ENCODE measurements around the gene APOBEC3C.
"Not testable (repeated sequence)": the region's sequence is repeated elsewhere in the genome, so short reads cannot be mapped to it uniquely, and the experiment has no call there.

APOBEC3C gene

DNA sequence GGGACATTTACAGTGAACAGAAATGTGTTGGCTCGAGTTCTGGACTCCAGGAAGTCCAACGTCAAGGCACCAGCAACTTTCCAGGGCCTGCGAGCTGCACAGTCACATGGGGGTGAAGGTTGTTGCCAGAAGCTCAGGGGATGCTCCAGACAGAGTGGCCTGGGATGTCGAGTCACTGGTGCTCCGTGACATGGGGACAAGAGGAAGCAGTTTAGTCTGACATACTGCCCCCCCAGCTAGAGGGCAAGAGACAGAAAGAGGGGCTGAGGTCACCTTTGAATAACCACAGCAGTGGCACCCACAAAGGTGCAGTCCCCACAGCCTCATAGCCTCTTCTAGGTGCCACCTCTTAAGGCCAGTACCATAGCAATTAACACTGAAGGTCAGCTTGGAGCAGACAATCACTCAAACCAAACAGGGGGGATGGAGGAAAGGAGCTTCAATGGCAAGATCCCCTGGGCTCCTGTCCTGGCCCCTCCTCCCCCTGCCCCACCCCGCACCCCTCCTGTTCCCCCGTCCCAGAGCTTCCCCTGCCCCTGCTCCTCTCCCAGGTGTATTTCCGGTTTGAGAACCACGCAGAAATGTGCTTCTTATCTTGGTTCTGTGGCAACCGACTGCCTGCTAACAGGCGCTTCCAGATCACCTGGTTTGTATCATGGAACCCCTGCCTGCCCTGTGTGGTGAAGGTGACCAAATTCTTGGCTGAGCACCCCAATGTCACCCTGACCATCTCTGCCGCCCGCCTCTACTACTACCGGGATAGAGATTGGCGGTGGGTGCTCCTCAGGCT, 10.7 kb downstream of the APOBEC3C start:
- peak in 3 of 5 experiments; percentile 13 to 53 (median 40) for DNase-seq

DNA sequence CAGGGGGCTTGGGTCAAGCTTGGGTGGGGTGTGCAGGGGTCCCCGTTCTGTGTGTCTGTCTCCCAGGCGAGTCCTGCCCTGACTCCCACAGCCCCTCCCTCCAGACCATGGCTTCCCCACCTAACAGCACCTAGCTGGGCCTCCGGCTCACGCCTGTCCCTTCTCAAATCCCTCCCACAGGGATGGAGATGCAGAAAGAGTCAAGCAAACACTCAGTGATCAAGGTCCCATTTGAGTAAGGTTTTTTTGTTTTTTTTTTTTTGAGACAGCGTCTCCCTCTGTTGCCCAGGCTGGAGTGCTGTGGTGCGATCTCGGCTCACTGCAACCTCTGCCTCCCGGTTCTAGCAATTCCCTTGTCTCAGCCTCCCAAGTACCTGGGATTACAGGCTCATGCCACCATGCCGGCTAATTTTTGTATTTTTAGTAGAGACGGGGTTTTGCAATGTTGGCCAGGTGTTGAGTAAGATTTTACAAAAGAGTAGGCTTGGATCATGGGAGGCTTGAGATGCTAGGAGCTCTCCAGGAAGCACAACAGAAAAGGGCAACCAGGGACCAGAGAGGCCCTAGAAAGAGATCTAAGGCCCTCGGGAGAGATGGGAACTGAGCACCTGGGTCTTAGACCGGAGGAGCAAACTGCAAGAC, 12.6 kb downstream of the APOBEC3C start:
- DNase-seq, result no peak

DNA sequence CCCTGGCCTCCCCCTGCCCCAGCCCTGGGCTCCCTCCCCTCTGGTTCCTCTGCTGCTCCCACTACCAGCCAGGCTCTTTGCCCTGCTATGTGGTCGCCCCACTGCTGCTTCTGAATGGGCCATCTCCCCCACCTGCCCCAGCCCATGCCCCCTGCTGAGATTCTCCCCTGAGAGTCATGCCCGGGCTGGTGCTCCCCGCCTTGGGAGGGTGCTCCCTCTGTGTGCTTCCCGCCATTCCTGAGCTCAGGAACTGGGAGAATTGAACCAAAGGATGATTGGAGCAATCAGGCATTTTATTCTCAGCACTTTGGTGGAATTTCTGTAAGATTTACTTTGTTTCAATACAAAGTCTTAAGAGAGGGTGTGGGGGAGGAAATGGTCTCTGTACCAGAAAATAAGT, 13.7 kb downstream of the APOBEC3C start:
- no peak for DNase-seq

DNA sequence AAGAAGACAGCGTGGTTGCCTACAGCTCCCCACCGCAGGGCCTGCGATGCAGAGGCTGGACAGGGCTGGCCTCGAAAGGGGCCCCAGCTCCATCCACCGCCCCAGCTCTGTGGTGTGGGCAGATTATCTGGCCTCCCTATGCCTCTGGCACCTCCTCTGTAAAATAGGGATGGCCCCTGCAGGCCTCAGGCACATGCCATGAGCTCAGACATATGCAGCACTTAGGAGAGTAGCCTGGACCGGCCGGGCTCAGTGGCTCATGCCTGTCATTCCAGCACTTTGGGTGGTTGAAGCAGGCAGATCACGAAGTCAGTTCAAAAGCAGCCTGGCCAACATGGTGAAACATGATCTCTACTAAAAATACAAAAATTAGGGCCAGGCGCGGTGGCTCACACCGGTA, 14.2 kb downstream of the APOBEC3C start:
- DNase-seq, result no peak

DNA sequence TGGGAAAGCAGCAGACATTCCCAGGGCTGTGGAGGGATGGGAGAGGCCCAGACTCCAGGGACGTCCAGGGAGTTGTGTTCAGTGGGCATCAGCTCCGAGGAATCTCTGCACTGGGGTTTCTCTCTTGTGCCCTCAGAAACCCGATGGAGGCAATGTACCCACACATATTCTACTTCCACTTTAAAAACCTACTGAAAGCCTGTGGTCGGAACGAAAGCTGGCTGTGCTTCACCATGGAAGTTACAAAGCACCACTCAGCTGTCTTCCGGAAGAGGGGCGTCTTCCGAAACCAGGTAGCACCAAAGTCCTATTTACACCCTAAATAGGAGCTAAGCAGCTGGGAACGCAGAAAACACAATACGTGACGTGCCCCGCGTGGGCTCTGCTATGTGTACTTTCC, 15.2 kb downstream of the APOBEC3C start:
- DNase-seq, result no peak

DNA sequence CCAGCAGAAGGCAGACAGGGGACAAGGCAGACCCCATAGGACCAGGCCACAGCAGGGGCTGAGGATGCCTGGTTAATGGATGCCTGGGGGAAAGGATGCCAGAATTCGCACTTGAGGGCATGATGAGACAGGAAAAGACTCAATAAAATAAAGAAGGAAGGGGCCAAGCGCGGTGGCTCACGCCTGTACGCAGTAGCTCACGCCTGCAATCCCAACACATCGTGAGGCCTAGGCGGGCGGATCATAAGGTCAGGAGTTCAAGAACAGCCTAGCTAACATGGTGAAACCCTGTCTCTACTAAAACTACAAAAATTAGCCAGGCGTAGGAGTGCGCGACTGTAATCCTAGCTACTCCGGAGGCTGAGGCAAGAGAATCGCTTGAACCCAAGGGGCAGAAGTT, 16.6 kb downstream of the APOBEC3C start:
- no peak for DNase-seq

DNA sequence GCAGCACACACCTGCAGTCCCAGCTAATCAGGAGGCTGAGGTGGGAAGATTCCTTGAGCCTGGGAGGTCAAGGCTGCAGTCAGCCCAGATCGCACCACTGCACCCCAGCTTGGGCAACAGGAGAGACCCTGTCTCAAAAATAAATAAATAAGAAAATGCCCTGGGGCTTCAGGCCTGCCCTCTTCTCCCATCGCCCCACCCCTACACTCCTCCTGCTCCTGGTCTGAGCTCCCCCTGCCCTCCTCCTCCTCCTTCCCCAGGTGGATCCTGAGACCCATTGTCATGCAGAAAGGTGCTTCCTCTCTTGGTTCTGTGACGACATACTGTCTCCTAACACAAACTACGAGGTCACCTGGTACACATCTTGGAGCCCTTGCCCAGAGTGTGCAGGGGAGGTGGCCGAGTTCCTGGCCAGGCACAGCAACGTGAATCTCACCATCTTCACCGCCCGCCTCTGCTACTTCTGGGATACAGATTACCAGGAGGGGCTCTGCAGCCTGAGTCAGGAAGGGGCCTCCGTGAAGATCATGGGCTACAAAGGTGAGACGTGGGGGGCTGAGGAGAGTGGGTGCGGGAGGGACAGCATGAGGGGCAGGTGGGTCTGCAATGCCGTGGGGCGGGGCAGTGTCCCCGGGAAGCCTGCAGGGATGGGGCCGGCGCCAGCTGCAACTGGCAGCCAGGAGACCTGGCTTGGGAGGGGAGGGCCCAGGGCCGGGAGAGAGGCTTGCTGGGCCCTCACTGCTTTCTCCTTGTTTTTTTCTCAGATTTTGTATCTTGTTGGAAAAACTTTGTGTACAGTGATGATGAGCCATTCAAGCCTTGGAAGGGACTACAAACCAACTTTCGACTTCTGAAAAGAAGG, 17.6 kb downstream of the APOBEC3C start:
- not testable (repeated sequence) for DNase-seq

DNA sequence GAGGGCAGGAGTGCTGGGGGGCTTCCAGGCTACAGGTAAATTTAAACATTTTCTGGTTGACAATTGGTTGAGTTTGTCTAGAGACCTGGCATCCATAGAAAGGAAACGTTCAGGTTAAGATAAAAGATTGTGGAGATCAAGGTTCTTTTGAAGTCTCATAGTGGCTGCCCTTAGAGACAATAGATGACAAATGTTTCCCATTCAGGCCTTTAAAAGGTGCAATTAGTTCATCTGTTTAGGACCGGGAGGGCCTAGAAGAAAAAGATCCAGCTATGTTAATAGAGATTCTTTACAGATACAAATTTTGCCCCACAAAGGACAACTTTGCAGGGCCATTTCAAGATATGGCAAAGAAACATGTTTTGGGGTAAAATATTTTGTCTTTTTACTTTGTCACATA, 23.0 kb downstream of the APOBEC3C start:
- not testable (repeated sequence) for DNase-seq

DNA sequence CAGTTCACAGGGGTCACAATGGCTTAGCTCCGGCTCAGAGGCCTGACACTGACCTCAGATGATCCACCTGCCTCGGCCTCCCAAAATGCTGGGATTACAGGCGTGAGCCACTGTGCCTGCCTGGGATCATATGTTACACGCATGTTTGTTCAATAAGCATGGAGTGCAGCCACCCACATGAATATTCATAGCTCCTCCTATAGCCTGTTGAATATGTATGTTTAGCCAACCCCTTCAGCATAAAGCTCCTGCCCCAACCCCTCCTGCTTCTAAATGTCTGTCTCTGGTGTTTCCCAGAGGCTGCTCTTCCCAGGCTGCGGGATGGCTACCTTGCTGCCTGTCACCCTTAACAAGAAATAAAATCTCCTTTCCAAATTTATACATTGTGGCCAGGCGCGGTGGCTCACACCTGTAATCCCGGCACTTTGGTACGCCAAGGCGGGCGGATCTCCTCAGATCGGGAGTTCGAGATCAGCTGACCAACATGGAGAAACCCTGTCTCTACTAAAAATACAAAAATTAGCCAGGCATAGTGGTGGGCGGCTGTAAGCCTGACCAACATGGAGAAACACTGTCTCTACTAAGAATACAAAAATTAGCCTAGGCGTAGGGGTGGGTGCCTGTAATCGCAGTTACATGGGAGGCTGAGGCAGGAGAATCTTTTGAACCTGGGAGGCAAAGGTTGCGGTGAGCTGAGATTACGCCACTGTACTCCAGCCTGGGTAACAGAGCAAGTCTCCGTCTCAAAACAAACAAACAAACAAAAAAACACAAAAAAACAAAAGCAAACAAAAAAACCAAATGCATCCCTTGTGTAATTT, 25.5 kb downstream of the APOBEC3C start:
- DNase-seq, result no peak

DNA sequence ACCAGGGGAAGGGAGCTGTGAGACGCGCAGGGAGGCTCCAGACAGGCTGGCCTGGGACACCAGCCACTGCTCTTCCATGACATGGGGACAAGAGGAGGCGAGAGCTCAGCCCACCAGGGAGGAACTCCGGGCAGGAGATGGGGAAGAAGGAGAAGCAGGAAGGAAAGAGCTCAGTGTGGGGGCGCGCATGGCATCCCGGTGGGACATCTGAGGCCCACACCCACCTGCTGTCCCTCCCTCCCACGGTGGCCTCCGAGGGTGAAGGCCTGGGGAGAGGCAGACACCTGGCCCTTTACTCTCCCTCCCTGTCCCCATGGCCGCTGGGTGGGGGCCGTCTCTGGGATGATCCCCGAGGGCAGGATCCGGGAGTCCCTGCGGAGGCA, 26.1 kb downstream of the APOBEC3C start:
- not testable (repeated sequence) for DNase-seq

DNA sequence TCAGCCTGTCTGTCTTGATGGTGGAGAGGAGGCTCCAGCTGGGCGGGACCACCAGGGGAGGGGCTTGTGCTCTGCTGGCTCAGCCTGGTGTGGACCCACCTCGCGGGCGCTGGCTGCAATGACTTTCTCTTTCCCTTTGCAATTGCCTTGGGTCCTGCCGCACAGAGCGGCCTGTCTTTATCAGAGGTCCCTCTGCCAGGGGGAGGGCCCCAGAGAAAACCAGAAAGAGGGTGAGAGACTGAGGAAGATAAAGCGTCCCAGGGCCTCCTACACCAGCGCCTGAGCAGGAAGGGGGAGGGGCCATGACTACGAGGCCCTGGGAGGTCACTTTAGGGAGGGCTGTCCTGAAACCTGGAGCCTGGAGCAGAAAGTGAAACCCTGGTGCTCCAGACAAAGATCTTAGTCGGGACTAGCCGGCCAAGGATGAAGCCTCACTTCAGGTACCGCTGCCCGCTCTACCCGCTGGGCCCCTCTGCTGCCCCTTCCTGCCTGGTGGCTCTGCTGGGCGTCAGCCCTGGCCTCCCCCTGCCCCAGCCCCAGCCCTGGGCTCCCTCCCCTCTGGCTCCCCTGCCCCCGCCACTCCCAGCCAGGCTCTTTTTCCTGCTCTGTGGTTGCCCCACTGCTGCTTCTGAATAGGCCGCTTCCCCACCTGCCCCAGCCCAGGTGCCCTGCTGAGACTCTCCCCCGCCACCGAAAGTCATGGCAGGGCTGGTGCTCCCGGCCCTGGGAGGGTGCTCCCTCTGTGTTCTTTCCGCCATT, 26.7 kb downstream of the APOBEC3C start, which contains the start of gene APOBEC3F:
APOBEC3F (plus strand) TSS at position 327 of the 759 bp plus-strand sequence; CDS start at position 424, 97 bp downstream.
- DNase-seq, result peak in 4 of 5 experiments; percentile 38 to 78 (median 54)

DNA sequence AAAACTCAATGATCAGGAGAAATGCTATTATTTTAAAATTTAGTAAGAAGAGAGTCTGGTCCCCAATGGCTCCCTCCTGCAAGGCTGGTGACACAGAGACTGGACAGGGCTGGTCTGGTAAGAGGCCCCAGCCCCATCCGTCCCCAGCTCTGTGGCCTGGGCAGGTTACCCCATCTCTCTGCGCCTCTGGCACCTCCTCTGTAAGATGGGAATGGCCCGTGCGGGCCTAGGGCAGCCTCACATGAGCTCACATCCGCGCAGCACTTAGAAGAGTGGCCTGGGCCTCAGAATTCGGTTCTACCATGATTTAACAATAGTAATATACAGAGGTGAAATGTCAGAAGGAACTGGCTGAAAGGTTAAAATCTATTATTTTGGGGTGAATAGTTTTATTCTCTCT, 27.9 kb downstream of the APOBEC3C start:
- DNase-seq, result no peak

DNA sequence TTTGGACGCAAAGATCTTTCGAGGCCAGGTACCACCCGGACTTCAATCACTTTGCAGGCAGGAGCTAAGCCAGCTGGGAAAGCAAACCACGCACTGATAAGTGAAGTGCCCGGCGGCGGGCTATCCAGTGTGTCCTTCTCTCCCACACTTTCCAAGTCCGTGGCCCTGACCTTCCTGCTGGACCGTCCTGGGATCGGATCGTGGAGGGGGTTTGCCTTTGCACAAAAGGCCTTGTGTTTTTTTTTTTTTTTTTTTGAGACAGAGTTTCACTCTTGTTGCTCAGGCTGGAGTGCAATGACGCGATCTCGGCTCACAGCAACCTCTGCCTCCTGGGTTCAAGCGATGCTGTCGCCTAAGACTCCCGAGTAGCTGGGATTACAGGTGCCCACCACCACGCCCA, 29.0 kb downstream of the APOBEC3C start:
- not testable (repeated sequence) for DNase-seq

DNA sequence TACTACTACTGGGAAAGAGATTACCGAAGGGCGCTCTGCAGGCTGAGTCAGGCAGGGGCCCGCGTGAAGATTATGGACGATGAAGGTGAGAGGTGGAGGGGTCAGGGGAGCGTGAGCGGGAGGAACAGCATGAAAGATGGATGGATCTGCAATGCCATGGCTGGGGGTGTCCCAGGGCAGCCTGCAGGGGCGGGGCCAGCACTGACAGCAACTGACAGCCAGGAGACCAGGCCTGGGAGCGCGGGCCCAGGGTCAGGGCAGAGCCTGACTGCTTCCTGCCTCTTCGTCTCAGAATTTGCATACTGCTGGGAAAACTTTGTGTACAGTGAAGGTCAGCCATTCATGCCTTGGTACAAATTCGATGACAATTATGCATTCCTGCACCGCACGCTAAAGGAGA, 31.1 kb downstream of the APOBEC3C start:
- DNase-seq, result not testable (repeated sequence)

DNA sequence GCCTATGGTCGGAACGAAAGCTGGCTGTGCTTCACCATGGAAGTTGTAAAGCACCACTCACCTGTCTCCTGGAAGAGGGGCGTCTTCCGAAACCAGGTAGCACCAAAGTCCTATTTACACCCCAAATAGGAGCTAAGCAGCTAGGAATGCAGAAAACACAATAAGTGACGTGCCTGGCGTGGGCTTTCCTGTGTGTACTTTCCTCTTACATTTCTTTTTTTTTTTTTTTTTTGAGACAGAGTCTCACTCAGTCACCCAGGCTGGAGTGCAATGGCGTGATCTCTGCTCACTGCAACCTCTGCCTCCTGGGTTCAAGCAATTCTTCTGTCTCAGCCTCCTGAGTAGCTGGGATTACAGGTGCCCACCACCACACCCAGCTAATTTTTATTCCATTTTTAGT, 35.4 kb downstream of the APOBEC3C start:
- not testable (repeated sequence) for DNase-seq

DNA sequence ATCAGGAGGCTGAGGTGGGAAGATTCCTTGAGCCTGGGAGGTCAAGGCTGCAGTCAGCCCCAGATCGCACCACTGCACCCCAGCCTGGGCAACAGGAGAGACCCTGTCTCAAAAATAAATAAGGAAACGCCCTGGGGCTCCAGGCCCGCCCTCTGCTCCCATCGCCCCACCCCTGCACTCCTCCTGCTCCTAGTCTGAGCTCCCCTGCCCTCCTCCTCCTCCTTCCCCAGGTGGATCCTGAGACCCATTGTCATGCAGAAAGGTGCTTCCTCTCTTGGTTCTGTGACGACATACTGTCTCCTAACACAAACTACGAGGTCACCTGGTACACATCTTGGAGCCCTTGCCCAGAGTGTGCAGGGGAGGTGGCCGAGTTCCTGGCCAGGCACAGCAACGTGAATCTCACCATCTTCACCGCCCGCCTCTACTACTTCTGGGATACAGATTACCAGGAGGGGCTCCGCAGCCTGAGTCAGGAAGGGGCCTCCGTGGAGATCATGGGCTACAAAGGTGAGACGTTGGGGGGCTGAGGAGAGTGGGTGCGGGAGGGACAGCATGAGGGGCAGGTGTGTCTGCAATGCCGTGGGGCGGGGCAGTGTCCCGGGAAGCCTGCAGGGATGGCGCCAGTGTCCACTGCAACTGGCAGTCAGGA, 37.9 kb downstream of the APOBEC3C start:
- DNase-seq, result not testable (repeated sequence)

DNA sequence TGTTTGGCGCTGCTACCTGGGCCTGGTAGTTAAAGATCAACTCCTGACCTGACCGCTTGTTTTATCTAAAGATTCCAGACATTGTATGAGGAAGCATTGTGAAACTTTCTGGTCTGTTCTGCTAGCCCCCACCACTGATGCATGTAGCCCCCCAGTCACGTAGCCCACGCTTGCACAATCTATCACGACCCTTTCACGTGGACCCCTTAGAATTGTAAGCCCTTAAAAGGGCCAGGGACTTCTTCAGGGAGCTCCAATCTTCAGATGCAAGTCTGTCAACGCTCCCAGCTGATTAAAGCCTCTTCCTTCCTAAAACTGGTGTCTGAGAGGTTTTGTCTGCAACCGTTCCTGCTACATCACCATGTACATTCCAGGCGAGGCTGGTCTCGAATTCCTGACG, 41.6 kb downstream of the APOBEC3C start:
- DNase-seq, result no peak

DNA sequence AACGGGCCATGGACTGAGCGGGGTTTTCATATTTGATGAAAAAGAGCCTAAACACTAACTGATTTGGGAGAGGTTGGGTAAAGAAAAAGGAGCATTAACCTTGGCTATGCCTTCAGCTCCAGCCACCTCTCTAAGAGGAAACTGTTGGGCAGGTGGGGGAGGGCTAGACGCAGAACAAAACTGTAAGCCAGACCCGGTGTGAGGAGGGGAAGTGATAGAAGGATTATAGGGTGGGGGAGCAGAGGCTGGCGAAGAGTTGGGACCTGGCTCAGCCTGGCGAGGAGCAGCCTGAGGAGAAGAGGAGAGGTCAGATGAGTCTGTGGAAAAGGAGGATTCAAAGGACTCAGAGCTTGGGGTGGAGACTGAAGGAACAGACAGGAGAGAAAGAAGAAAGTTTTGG, 47.2 kb downstream of the APOBEC3C start:
- DNase-seq, result not testable (repeated sequence)

DNA sequence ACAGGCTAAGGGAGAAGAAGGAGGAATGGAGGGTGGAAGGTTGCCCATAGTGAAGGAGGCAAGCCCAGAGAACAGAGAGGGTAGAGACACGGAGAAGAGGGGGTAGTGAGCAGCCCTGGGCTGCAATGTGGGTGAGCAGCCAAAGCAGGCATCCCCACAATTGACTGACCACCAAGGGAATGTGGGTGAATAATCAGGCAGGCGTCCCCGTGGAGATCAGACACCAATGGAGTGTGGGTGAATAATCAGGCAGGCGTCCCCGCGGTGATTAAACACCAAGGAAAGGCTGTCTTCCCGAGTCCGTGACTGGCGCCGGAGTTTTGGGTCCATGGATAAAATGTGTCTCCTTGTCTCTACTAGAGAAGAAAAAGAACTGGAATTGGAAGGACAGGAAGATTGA, 47.9 kb downstream of the APOBEC3C start:
- DNase-seq, result not testable (repeated sequence)

DNA sequence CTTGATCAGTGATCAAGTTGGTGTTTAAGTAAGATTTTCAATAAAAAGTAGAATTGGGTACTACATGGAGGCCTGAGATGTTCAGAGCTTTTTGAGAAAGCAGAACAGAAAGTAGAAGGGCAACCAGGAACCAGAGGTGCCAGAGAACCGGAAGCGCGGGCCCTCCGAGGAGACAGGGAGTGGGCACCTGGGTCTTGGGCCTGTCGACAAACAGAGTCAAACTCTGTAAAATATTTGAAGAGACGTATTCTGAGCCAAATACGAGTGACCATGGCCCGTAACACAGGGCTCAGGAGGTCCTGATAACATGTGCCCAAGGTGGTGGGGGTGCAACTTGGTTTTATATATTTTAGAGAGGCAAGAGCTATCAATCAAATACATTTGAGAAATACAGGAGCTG, 49.8 kb downstream of the APOBEC3C start:
- DNase-seq, result not testable (repeated sequence)

All from T-helper 2 cell (primary cell).